HG02840 (cell line): Measurements from ENCODE around the gene UNKL.
A peak's percentile ranks its signal among the peaks of the same experiment; 100 is the strongest.

Experiments
- ATAC-seq: cut with Tn5 transposase; IDR thresholded peaks from one replicate; pipeline ENCODE4 v1.9.1; 2021; ENCODE audit warnings: mild to moderate bottlenecking, moderate library complexity, moderate number of reproducible peaks; ENCODE audit not compliant: unreplicated experiment, low FRiP score

The UNKL gene, protein sequence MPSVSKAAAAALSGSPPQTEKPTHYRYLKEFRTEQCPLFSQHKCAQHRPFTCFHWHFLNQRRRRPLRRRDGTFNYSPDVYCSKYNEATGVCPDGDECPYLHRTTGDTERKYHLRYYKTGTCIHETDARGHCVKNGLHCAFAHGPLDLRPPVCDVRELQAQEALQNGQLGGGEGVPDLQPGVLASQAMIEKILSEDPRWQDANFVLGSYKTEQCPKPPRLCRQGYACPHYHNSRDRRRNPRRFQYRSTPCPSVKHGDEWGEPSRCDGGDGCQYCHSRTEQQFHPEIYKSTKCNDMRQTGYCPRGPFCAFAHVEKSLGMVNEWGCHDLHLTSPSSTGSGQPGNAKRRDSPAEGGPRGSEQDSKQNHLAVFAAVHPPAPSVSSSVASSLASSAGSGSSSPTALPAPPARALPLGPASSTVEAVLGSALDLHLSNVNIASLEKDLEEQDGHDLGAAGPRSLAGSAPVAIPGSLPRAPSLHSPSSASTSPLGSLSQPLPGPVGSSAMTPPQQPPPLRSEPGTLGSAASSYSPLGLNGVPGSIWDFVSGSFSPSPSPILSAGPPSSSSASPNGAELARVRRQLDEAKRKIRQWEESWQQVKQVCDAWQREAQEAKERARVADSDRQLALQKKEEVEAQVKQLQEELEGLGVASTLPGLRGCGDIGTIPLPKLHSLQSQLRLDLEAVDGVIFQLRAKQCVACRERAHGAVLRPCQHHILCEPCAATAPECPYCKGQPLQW

DNA sequence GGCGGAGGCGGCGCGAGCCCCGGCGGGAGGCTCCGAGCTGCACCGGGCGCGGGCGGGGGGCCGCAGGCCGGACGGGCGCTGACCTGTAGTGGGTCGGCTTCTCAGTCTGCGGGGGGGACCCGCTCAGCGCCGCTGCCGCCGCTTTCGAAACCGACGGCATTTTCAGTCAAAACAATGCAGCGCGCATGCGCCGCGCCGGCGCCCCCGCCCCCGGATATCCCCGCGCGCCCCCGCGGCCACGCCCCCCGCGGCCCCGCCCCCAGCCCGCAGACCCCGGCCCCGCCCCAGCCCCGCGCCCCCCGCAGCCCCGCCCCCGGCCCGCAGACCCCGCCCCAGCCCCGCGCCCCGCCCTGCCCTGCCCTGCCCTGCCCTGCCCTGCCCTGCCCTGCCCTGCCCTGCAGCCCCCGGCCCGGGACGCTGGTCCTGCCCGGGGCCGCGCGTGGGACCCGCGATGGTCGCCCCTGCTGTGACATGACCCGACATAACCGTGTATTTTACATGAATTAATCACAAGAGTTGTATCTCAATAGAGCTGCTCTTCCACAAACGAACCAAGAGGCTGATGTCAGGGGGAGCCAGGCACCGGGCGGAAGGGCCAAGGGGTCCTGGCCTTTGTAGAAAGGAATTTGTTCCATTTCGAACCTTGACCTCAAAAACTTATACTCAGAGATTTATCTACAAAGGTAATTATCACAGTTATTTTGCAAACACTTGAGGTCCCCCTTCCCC lies at the start of gene UNKL:
Gene UNKL (minus strand): TSS at position 173 of the 729 bp plus-strand sequence. CDS start 13 bp downstream, at position 160.
- ATAC-seq: peak; percentile 51

- no peak for ATAC-seq
Measured at GRCh38 chr16:1461146-1461545, 46.6 kb upstream of the UNKL start.

GRCh38 chr16:1460602-1461138 lies 46.2 kb upstream of the UNKL start:
- ATAC-seq: no peak

DNA sequence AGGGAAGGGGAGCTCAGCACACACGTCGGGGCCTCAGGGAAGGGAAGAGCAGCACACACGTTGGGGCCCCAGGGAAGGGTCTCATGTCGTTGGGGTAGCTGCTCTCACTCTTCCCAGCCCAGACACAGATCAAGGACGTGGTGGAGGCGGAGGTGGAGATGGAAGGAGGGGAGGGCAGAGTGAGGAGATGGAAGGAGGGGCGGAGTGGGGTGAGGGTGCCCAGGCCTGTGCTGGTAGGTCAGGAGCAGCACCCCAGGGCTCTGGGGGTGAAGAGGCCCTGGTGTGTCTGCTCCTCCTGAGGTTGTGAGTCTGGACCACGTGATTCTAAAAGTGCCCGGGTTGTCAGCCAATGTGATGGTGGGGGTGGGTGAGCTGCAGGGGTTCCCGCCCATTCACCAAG lies 45.5 kb upstream of the UNKL start:
- ATAC-seq: no peak

GRCh38 chr16:1458977-1459341 lies 44.5 kb upstream of the UNKL start:
- ATAC-seq: no peak

- no peak for ATAC-seq
Measured at GRCh38 chr16:1458336-1458976, 44.0 kb upstream of the UNKL start.

DNA sequence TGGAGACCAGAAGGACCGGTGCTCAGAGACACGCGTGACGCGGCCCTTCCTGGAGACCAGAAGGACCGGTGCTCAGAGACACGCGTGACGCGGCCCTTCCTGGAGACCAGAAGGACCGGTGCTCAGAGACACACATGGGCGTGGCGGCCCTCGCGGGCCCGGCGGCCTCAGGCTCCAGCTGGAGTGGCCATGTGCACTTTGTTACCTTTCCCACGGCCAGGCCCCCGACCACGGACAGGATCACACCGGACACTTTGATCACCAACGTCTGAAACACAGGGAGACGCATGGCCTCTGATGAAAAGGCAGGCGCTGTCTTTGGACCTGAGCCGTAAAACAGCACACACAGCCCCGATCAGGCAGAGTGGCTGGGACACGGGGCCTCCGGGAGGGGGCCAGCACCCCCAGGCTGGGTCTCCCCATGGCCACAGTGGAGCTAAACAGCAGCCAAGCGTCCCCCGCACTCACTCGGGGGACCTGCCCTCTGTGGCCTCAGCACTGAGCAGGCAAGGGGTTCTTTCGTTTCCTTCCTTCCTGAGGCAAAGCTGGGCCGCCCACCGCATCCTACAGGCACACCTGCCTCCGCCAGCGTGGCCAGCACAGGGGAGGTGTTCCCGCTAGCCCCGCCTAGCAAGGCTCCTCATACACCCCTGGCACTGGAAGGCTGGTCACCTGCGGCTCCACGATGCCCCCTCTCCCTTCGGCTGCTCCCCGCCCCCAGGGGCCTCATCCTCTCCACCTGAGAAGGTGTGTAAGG lies 43.2 kb upstream of the UNKL start:
- no peak for ATAC-seq

DNA sequence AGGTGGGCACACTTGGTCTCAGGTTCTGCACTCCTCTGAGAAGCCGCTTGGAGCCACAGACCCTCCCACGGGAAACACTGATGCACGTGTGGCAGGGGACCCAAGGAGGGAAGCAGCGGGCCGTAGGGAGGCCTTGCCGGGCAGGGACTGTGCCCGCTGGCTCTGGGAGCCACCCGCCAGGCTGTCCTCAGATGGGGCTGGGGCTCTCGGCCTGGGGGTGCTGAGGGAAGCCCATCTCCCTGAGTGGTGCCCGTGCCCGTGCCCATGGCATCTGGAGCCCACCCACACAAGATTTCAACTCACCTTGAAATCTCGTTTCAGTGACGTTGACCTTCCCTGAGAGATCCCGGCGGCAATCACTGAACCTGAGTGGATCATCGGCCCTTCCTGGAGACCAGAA lies 42.4 kb upstream of the UNKL start:
- no peak for ATAC-seq

GRCh38 chr16:1455190-1456171 lies 41.0 kb upstream of the UNKL start:
- no peak for ATAC-seq

DNA sequence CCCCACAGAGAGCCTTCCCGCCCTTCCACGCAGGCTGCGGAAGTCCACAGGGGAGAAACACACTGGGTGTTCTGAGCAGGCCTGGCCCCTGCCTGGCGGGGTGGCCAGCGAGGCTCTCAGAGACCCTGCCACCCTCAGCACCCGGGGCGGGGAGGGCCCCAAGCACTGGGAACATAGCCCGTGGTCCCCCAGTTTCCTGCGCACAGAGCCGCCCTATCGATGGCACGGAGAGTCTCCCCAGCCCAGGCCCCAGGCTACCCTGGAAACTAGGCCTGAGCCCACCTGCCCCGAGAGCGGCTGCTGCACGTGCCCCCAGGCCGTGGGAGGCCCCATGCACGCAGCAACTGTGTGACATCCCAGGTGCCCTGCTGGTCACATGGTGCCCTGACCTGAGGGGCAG lies 40.1 kb upstream of the UNKL start:
- ATAC-seq: no peak

DNA sequence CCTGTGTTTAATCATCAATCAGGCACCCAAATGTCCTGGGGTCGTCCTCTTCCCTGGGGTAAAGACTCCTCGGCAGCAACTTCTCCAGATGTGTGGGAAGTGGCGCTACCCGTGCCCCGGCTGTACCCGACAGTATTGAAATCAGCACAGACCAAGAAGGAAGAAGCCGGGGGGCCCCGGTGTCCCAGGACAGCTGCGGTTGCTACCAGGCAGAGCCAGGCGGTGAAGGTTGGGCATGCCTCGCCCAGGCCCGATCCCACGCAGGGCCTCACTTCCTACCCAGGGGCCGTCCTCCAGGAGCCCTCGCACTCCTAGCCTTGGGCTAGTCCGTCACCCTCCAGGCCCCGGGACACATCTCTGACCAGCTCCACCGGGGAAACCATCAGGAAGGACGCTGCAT lies 38.8 kb upstream of the UNKL start:
- ATAC-seq: no peak

DNA sequence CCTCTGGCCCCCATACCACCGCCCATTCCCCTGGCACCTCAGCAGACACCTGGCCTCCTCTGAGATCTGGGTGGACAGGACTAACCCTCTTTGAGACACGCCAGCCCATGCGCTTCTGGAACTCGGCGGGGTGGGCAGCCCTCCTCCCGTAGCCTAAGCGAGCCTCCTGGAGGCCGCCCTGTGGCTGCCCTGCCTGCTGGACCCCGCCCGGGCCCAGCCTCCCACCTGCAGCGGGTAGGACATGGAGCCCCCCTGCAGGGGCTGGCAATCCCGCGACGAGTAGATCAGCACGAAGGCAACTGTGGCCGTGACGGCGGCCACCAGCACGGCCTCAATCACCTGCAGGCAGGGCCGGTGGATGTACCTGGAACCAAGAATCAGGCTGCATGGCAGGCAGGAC lies 38.0 kb upstream of the UNKL start:
- no peak for ATAC-seq

DNA sequence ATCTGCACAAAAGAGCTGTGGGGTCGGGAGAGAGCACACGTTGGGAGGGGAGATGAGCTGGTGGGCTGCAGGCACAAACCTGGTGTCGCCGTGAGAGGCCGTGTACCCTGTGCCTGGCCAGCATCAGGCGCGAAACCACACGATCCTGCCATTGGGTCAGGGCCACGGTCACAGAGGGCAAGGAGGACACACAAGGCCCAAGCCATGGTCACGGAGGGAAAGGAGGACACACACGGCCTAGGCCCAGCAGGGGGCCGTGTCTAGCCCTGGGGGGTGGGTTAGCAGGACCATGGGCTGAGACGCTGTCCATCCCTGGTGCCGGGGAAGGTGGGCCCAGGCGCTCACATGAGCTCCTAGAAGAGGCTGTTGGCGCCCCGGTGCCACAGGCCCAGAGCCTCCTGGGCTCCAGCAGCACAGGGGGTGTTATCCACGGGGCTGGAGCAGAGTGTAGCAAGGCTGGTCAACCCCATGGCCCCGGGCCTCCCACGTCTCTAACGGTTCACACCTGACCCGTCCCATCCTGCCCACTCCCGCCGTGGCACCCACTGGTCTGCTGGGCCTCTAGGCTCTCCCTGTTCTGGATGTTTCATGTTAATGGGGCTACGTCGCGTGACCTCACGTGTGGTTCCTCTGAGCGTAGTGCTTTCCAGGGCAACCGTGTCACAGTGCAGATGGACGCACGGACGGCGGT lies 37.3 kb upstream of the UNKL start:
- no peak for ATAC-seq

GRCh38 chr16:1450841-1451240 lies 36.3 kb upstream of the UNKL start:
- ATAC-seq: no peak

DNA sequence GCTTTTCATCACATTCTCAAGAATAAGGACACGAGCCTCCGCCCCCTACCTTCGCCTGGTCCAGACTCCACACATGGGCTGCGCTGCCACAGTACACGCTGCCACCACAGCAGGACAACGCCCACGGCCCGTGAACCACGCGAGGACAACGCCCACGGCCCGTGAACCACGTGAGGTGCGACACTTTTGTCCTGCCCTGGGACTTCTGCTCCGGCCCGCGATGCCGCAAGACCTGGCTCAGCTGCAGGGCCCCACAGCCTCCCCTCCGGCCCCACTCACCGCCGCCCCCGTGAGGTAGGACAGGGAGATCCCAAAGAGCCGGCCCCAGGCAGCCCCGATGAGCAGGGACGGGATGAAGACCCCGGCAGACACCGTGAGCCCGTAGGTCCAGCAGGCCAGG lies 35.7 kb upstream of the UNKL start:
- ATAC-seq: no peak

GRCh38 chr16:1449201-1449788 lies 34.8 kb upstream of the UNKL start:
- ATAC-seq: no peak

DNA sequence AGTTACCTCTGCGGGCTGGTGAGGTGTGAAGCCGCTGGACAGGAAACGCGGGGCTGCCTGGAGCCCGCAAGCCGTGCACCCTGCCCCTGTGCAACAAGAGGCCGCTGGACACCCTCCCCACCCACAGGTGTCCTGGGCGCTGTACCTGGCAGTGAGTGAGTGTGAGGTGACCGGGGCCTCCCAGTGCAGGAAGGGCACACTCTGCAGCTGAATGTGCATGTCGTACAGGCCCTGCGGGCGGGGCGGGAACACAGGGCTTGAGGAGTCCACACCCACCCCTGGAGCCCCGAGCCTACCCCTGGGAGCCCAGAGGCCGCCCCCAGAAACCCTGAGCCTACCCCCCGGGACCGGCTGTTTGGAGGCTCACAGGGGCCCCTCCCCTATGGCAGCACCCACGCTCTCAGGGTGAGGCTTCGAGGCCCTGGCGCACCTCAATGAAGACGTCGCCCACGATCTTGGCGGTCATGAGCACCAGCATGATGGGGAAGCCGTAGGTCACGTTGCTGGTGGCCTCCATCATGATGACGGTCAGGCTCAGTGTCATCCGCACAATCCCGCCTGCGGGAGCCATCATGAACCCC lies 34.1 kb upstream of the UNKL start:
- no peak for ATAC-seq
